GM19467 (cell line): ENCODE measurements around the gene RNF224.

Source experiments
- ATAC-seq: cut with Tn5 transposase; IDR thresholded peaks from one replicate; pipeline ENCODE4 v1.9.1; 2021; ENCODE audit warnings: mild to moderate bottlenecking, moderate library complexity; ENCODE audit not compliant: unreplicated experiment

The RNF224 gene

GRCh38 chr9:137269231-137269772 is 42.0 kb downstream of the RNF224 start:
- no peak for ATAC-seq

- ATAC-seq: no peak
Observed at GRCh38 chr9:137270929-137271695, 43.8 kb downstream of the RNF224 start.

- ATAC-seq: no peak
Observed at GRCh38 chr9:137271696-137272076, 44.4 kb downstream of the RNF224 start.

DNA sequence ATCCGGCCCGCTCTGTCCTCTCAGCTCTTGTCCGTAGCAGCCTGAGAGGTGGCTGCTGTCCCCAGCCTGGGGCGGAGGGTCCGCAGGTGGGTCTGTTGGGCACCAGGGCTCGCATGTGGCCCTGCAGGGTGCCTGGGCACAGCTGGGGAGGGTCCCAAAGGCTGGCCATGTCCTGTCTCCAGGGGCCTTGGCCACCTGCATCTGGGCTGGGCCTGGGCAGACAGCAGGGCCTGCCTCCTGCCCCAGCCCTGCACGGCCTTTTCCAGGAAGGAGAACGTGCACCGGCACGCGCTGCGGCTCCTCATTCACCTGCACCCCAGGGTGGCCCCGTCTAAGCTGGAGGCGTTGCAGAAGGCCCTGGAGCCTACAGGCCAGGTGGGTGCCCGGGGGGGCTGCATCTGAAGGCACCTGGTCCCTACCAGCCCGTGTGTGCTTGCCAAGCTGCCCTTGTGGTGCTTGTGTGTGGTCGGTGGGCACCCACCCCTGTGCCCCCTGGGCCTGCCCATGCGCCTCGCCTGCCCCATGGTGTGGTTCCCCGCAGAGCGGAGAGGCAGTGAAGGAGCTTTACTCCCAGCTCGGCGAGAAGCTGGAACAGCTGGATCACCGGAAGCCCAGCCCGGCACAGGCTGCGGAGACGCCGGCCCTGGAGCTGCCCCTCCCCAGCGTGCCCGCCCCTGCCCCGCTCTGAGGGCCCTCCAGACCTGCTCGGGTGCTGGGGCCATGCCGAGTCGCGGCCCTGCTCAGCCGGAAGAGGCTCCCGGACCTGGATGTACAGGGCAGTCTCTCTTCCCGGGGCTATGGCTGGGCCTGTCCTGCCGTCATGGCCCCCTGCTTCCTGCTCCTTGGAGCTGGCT is 45.2 kb downstream of the RNF224 start:
- no peak for ATAC-seq

DNA sequence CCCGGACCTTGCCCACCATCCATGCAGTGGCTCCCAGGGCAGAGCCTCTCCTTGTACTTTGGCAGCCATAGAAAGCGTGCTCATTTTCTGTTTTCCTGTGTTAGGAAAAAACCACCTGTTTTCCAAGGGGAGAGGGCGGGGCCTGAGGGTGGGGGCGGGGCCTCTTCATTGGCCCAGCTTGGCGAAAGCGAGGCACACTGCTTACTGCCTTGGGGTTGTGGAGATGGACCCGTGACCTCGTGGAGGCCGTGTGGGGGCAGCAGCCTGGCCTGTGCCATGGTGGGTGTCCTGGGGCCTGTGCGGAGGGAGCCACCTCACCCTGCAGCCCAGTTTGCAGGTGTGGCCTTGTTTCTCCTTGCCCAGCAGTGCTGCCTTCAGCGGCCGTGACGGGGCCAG is 45.8 kb downstream of the RNF224 start:
- ATAC-seq: no peak

DNA sequence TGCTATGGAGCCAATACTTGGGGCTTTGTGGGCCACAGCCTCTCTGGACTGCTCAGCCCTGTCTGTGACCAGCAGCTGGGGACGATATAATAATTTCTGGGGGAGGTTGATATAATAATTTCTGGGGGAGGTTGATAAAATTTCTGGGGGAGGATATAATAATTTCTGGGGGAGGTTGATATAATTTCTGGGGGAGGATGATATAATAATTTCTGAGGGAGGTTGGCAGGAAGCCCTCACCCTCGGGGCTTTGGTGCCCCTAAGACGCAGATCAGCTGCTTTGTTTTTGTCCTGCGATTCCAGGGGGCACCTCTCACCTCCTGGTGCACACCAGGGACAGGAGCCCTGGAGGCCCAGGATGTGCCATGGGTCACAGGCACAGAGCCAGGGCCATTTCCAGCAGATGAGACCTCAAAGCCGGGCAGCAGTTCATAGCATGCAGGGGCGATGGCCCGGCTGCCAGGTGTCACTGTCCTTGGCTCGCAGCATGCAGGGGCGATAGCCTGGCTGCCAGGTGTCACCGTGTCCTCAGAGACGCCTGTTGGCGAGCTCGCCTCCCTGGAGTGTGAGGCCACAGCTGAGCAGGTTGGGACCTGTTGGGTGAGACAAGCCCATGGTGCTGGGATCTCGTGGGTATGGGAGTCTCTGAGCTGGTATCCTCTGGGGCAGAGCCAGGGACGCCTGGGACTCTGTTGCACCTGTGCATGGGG is 46.5 kb downstream of the RNF224 start:
- no peak for ATAC-seq

- no peak for ATAC-seq
Observed at GRCh38 chr9:137275203-137275587, 47.9 kb downstream of the RNF224 start.

DNA sequence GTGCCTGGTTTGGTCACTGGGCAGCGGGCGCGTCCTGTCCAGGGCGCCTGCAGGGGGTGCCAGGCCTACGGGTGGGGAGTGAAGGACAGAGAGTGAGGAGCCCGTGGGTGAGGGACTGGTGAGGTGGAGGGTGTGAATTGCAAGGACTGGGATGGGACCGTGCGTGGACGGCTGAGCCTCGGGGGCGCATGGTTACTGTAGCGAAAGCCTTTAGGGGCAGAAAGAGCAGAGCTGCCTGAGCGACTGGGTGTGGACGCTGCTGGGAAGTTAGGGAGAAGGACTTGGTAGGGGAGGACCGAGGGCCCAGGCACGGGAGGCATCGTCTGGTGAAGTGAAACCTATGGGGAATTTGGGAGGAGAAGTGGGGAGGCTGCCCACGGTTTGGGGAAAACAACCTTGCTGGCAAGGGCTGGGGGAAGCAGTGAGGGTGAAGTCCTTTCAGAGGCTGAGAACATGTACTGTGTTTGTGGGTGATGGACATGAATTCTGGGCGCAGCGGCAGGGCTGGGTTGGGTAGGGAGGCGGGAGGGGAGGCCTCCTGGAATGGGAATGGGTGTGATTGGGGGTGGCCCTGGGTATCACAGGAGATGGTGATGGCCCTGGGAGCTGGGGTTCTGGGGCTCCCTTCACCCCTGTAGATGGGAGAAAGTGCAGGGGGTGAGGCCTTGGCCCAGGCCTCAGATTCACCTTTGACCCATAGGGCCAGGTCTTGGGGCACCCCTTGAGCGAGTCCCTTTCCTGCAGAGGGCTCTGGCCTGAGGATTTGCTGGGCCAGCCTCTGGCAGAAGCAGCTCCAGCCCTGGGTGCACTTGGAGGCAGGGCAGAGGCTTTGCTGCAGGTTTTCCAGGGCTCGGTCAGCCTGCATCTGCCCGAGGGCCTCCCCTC is 48.5 kb downstream of the RNF224 start:
- ATAC-seq: no peak

- ATAC-seq: no peak
Observed at GRCh38 chr9:137276473-137277328, 49.4 kb downstream of the RNF224 start.

DNA sequence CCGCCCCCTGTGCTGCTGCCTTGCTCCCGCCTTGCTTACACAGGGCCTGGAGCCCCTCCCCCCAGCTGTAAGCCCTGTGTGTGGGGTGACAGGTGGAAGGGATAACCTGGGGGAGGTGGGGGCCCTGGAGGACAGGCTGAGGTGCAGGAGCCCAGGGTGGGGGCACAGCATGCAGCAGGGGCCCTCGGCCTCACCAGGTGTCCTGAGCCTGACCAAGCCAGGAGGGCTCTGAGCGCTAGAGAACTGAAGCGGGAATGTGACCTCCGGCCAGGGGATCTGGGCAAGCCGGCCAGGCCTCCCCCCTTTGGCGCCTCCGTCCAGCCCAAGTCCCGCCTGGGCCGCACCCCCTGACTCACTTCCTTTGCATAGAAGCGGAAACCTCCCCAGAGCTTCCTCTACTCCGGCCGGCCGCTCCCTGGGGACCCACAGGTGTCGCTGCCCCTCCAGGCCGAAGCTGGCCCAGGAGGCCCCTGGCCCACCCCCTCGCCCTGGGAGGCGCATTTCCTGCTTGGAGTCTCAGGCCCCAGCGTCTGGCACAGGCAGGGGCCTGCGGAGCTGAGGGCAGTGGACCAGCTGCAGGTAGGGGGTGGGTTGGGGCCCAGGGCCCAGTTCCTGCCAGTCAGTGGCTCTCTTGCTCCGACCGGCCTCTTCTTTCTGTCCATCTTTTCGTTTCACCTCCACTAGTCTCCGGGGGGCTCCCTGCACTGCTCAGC is 50.2 kb downstream of the RNF224 start, which contains the start of gene TOR4A:
Gene TOR4A, plus strand, starts transcription at position 398 of the 713 bp plus-strand sequence. CDS start 964 bp downstream, outside the sequence.
- ATAC-seq: peak; percentile 57

DNA sequence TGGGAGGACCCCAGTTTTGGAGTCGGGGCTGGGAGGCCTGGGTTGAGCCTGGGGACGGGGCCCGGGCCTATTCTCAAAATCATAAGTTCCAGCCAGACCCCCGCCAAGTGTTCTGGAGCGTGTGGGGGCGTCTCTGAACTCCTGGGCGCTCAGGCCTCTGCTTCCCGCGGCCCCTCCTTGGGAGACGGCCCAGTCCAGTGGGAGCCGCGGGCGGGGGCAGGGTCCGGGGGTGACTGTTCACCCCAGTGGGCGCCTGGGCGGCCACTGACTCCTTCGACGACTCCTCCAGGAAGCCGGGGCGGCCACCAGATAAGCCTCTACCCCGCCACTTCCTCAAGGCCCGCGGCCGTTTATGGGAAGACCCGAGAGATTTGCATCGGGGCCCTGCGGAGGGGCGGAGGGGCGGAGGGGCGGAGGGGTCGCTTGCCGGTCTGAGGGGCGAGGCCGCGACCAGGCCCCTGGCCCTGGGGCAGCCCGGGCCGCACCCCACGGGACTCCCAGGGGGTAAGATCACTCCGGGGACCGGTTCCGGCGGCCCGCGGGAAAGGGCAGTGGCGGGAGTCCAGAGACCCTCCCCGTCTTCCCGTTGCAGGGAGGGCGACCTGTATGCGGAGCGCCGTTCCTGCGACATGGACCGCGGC is 50.9 kb downstream of the RNF224 start:
- ATAC-seq: no peak
